SW 1271 (cell line): ENCODE measurements around the gene EXOSC9.
A peak's percentile ranks its signal among the peaks of the same experiment; 100 is the strongest.
"Not testable (repeated sequence)": the region's sequence is repeated elsewhere in the genome, so short reads cannot be mapped to it uniquely, and the experiment has no call there.

Experiments
- DNase-seq, 2 experiments: peaks; one replicate each; lab custom pipeline; 2025; lab: John Stamatoyannopoulos, UW

Gene EXOSC9

GRCh38 chr4:121800961-121801714, at the start of gene EXOSC9:
Gene EXOSC9 (plus strand): TSS chr4:121801323. CDS start chr4:121801425, 102 bp downstream.
- DNase-seq, result peak; percentile 38 to 72

DNA sequence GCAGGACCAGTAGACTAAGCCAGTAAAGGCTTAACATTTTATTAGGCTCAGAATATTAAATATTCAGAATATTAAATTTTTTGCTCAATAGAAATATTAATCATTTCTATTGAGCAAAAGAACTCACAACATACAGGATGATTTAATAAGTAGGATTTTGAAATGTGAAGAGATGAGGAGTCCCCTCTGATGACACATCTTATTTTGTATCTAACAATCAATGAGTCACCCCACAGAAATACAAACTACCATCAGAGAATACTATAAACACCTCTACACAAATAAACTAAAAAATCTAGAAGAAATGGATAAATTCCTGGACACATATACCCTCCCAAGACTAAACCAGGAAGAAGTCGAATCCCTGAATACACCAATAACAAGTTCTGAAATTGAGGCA, 49.0 kb upstream of the EXOSC9 start:
- DNase-seq, result not testable (repeated sequence)

DNA sequence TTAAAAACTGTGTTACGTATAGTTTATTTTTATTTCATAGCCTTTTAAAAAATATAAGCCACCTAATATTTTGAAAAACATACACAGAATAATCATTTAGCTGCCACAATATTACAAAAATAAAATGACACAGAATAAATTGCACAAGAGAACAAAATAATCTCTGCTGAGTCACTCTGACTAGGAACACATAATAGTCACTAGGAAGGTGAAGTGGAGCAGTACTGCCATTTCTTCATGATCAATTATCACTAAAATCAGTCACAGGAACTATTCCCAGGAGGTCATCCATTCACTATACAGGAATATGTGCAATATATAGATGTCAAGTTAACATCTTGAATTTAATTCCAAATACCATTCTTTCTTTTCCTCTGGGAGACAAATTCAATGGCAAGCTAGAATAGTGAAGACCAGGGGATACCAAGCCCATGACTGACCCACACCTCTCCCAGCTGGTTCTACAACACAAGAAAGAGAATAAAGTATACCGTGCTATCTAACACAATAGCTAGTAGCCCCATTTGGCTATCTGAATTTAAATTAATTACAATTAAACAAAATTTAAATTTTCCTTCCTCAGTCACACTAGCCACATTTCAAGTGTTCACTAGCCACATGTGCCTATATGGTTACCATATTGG, 42.1 kb upstream of the EXOSC9 start:
- DNase-seq, result no peak

DNA sequence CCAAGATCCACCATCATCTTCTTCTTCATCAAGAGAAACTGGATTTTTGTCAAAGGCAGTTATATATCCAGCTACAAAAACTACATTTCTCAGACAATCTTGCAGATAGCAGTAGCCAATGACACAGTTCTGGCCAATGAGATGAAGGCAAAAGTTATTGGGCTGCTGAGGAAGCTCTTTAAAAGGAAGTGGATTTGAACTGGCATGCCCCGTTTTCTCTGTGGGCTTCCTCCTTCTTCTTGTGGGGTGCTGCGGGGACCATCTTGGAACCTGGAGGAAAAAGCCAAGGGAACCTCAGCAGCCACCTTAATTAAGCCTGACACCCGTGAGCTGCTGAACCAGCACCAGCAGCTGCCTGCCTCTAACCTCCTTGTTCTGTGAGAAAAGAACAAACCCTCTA, 40.9 kb upstream of the EXOSC9 start:
- no peak for DNase-seq

GRCh38 chr4:121764303-121764701, 36.8 kb upstream of the EXOSC9 start:
- DNase-seq, result no peak

GRCh38 chr4:121764702-121765367, 36.3 kb upstream of the EXOSC9 start, which contains the start of gene SMIM43:
Gene SMIM43 (minus strand): TSS chr4:121765164. CDS start chr4:121765105, 59 bp downstream.
- DNase-seq, result no peak

DNA sequence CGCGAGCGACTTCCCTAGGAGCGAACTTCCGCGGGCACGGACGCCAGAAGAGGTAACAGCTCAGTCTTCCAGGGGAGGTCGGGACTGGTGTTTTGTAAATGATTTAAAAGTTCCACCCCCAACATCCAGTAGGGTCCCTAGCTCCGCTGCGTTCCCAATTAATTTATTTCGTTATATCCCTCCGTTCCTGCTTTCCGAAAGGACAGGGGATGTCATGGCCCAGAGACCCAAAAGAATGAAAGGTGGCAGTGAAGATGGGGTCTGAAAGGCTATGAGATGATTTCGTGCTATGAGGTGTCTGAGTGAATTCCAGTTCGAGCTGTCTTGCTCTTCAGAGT, 35.8 kb upstream of the EXOSC9 start:
- DNase-seq, result no peak

- DNase-seq, result no peak
Measured at GRCh38 chr4:121765971-121766538, 35.1 kb upstream of the EXOSC9 start.

- no peak for DNase-seq
Measured at GRCh38 chr4:121767166-121767565, 34.0 kb upstream of the EXOSC9 start.

DNA sequence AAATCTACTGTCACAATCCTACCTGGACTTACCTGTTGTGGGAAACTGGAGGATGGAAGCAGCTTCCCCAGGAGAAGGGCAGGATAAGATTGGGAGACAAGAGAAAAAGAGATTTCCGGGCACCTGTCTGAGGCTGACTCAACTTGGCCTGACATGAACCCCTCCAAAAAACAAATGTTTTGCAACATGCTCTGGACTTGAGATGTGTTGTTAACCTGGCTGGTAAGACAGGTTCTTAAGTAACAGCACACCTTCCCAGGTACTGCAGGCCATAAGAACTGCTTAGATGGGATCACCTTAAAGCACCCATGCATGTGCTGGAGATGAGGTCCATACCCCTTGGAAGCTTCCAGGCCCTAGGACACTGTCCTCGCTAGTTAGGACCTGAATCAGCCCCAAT, 31.8 kb upstream of the EXOSC9 start:
- DNase-seq, result no peak

GRCh38 chr4:121771869-121772268, 29.3 kb upstream of the EXOSC9 start:
- no peak for DNase-seq

GRCh38 chr4:121773883-121774282, 27.2 kb upstream of the EXOSC9 start:
- no peak for DNase-seq

DNA sequence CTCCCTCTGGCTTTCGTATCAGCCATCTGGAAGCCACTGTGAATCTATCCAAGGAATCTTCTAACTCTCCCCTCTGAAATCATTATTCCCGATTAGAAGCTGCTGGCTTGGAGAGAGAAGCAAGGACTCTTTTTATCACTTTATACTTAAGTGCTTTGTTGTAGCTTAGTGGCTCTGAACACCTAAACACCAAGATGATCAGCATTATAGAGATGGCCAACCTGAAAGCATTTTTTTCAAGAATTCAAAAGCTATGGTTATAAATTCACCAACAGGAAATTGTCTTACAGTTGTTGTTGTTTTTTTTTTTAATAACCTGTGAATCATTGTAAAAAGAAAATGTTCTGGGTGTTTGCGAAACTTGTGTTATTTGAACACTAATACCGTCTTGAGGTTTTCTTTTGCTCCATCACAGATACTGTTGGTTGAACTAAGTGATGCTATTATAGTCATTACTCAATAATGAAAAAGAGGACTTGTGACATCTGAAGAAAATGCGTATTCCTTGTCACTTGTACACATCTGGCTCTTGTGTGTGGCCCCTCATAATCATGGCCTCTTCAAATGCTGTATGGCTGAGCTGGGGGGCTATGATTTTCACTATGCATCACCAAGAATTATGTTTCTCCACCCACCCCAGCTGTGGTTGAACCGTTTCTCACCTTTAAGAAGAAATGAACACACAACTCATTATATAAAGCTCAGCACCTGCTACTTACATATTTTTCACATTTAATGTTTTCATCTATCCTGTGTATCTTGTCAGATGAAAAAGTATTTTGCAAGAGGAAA, 24.3 kb upstream of the EXOSC9 start:
- no peak for DNase-seq

GRCh38 chr4:121777625-121778024, 23.5 kb upstream of the EXOSC9 start:
- no peak for DNase-seq

DNA sequence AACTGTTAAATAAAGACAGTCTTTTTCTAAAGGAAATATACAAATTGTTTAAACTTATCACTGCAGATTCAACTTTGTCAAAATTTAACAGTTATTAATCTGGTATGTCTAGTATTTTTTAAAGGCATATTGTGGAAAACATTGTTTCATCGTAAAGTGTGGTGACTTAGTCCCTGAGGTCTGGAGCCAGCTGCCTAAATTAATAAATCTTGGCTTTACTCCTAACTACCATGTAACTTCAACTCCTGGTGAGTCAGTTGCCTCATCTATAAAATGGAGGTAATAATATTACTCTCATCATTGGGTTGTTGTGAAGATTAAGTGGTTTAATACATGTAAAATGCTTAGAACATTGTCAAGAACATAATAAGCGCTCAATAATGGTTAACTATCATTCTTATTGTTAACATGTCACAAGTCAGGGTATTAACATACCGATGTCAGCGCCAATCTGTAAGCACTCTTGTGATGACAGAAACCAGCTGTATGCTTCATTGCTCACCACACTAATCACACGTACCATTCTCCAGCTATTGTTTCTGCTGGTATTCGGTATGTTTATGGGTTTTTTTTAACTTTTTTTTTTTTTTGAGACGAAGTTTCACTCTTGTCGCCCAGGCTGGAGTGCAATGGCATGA, 22.0 kb upstream of the EXOSC9 start:
- DNase-seq, result no peak

- DNase-seq, result no peak
Measured at GRCh38 chr4:121783210-121783609, 17.9 kb upstream of the EXOSC9 start.

DNA sequence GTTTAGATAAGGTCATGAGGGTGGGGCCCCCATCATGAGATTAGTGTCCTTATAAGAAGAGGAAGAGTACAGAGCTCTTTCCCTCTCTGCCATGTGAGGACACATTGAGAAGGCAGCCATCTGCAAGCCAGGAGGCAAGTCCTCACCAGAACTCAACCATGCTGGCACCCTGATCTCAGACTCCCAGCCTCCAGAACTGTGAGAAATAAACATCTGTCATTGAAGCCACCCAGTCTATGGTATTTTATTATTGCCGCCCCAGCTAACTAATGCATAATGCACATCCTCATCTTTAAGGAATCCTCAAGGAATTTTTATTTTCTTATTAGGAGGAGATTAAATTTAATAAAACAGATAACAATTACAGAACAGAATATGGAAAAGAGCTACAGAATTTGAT, 16.7 kb upstream of the EXOSC9 start:
- no peak for DNase-seq

- DNase-seq, result peak in 1 of 2 experiments; percentile 43
Measured at GRCh38 chr4:121784975-121785374, 16.1 kb upstream of the EXOSC9 start.

DNA sequence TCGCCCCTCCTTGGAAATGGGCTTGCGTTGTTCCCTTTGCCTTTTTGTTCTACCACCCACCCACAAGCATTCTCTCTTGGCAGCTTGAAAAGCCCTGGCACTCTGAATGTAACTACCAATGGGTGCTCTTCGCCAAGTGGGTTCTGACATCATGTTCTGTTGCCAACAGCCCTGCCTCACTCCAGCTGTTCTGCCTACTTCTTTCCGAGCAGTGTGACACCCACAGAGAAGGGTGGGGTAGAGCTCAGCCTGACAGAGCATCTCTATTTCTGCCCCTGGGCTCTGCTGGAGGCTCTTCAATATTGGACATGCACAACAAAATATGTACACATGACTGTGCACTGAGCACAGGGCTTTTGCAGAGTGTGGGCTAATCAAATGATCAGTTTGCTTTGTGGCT, 15.6 kb upstream of the EXOSC9 start:
- DNase-seq, result no peak

GRCh38 chr4:121786221-121786620, 14.9 kb upstream of the EXOSC9 start:
- DNase-seq, result no peak

- DNase-seq, result no peak
Measured at GRCh38 chr4:121788896-121789295, 12.2 kb upstream of the EXOSC9 start.
